Measurements from ENCODE around the gene PLXNA2.

PLXNA2 gene

GRCh38 chr1:208117826-208118225 lies 126.4 kb downstream of the PLXNA2 start:
- peak; percentile 74 for TF ChIP-seq GATA2 (IDR thresholded peaks at IDR 0.05; ENCODE audit: low read depth, low read length)
- TF ChIP-seq GATA3 (IDR thresholded peaks at IDR 0.05; ENCODE audit: low read depth, low read length) = peak; percentile 56; the same call in 1 of the 2 replicates

- TF ChIP-seq GATA2 (IDR thresholded peaks at IDR 0.05; ENCODE audit: low read depth, low read length) (no peak), GATA3 (IDR thresholded peaks at IDR 0.05; ENCODE audit: low read depth, low read length) (no peak)
Measured at GRCh38 chr1:208117409-208117808, 126.8 kb downstream of the PLXNA2 start.

DNA sequence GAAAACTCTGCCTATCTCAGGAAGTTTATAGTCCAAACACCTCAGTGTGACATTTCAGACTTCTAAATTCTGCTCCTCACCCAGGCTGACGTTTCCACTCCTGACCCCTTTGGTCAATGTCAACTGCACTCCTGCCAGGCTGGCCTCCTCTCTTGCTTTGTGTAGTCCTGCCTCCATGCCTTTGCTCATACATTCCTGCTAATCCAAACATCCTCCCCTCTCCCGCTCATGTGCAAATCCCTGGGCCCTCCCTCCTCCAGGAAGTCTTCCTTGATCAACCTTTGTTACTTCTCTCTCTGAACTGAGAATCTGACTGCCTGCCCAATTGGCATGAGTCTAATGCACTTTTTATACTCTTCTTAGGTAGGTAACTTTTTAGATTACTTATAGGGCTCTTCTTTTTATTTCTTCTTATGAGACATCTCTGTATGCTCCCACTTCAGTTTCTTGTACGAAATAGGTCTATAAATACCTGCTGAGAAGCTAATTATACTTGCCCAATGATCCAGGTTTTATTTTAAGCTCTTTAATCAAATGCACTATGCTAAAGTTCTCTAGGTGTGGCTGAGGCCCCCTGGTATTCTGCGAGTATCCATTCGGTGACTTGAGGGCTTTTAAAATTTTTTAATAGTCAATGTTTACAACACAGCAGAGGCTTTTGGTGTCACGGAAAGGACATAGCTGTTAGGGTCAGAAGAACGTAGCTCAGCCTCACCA lies 128.1 kb downstream of the PLXNA2 start:
- TF ChIP-seq GATA2 (IDR thresholded peaks at IDR 0.05; ENCODE audit: low read depth, low read length) (no peak), GATA3 (IDR thresholded peaks at IDR 0.05; ENCODE audit: low read depth, low read length) (no peak)

GRCh38 chr1:208113011-208113410 lies 131.2 kb downstream of the PLXNA2 start:
- TF ChIP-seq GATA2 (IDR thresholded peaks at IDR 0.05; ENCODE audit: low read depth, low read length) (no peak), GATA3 (IDR thresholded peaks at IDR 0.05; ENCODE audit: low read depth, low read length) (no peak)

DNA sequence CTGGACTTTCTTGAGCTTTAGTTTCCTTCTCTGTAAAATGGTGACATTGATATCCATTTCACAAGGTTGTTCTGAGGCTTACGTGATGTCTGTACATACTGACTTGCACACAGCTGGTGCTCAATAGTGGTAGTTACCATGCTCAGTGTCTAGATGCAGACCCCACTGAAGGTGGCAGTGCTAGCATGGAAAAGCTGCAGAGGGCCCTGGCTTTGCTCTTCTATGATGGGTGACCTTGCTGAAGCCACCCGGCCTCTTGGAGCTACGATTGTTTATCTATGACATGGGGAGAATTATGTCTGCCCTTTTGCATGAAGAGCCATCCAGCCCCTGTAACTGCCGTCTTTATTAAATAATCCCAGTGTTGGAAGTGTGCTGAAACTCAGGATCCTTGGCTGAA lies 131.8 kb downstream of the PLXNA2 start:
- TF ChIP-seq GATA2 (IDR thresholded peaks at IDR 0.05; ENCODE audit: low read depth, low read length) (no peak), GATA3 (IDR thresholded peaks at IDR 0.05; ENCODE audit: low read depth, low read length) (no peak)

- TF ChIP-seq GATA2 (IDR thresholded peaks at IDR 0.05; ENCODE audit: low read depth, low read length) (no peak), GATA3 (IDR thresholded peaks at IDR 0.05; ENCODE audit: low read depth, low read length) (no peak)
Measured at GRCh38 chr1:208111646-208112190, 132.5 kb downstream of the PLXNA2 start.

- TF ChIP-seq GATA3 (IDR thresholded peaks at IDR 0.05; ENCODE audit: low read depth, low read length) (no peak), GATA2 (IDR thresholded peaks at IDR 0.05; ENCODE audit: low read depth, low read length) (no peak)
Measured at GRCh38 chr1:208110296-208110695, 133.9 kb downstream of the PLXNA2 start.

- TF ChIP-seq GATA2 (IDR thresholded peaks at IDR 0.05; ENCODE audit: low read depth, low read length) (no peak), GATA3 (IDR thresholded peaks at IDR 0.05; ENCODE audit: low read depth, low read length) (no peak)
Measured at GRCh38 chr1:208108646-208109330, 135.4 kb downstream of the PLXNA2 start.

DNA sequence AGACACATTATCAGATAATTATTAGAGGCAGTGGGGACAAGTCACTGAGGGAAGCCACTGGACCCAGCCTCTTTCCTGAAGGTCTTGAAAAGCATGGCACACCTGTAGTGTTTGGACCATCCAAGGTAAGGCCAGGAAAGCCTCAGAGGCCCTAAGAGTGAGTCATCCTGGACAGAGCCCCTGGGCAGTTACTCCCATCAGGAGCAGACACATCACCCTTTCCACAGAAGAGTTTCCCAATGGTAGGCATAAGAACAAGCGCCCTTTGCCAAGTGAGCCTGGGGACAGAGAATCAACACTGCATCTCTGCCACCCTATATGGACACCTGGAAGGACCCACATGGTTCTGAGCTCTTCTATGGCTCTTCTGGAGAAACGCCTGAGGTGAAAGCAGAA lies 136.0 kb downstream of the PLXNA2 start:
- TF ChIP-seq GATA3 (IDR thresholded peaks at IDR 0.05; ENCODE audit: low read depth, low read length) (no peak), GATA2 (IDR thresholded peaks at IDR 0.05; ENCODE audit: low read depth, low read length) (no peak)

GRCh38 chr1:208107425-208108212 lies 136.6 kb downstream of the PLXNA2 start:
- no peak for TF ChIP-seq GATA2 (IDR thresholded peaks at IDR 0.05; ENCODE audit: low read depth, low read length)
- TF ChIP-seq GATA3 (IDR thresholded peaks at IDR 0.05; ENCODE audit: low read depth, low read length) = no peak

- TF ChIP-seq GATA2 (IDR thresholded peaks at IDR 0.05; ENCODE audit: low read depth, low read length) (no peak), GATA3 (IDR thresholded peaks at IDR 0.05; ENCODE audit: low read depth, low read length) (no peak)
Measured at GRCh38 chr1:208106218-208106617, 138.0 kb downstream of the PLXNA2 start.

DNA sequence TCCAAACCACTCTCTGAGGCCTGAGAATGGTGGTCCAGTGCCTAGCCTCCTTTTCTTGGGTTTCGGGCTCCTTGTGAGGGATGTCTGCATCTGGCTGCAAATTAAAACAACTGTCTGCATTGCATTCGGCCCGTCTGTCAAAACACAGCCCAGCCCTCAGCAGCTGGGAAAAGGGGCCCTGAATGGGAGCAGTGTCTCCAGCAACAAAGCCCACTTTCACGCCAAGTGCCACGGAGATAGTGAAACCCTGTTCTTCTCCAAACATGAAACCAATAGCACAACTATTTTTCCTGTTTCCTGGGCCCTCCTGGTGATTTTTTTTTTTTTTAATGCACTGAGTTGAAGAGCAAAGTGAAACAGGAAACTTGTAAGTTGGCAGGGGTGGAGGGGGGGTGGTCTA lies 138.4 kb downstream of the PLXNA2 start:
- TF ChIP-seq GATA2 (IDR thresholded peaks at IDR 0.05; ENCODE audit: low read depth, low read length) = no peak
- TF ChIP-seq GATA3 (IDR thresholded peaks at IDR 0.05; ENCODE audit: low read depth, low read length) = no peak

DNA sequence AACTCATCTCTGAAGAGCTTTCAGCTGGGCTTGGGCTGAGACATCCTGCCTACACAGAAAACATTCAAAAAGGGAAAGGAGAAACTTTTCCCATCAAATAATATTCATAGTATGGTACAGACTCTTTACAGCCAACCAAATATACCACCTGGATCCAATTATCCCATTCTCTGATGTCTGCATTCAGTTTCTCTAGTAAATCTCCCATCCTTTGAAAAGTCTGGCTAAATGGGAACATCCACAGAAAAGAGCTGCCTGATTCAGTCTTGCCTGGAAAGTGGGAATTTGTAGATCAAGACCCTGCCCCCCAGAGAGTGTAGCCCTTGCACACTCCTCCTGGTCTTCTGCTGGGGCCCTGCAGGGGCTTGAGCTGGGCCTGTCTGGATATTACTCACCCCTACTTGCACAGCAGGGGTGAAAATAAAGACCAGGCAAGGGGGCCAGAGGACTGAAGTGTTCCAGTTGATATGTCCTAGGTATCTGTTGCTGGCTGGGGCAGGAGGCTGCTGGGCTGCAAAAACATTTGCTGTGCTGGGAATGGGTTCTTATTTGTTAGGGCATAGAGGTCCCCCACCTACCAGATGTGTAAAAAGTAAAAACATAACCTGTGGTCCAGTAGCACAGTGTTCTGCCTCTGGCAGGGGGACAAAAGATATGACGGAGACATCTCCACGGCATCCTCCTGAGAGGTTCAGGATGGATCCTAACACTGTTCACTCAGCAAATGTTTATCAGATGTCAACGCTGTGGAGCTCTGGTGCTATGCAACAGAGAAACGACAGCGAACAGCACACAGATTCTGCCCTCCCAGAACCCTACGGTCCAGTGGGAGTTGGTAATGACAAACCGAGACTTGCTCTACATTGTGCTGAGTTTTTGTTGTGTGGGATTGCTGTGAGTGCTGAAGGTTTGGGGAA lies 140.3 kb downstream of the PLXNA2 start:
- no peak for TF ChIP-seq GATA2 (IDR thresholded peaks at IDR 0.05; ENCODE audit: low read depth, low read length)
- no peak for TF ChIP-seq GATA3 (IDR thresholded peaks at IDR 0.05; ENCODE audit: low read depth, low read length)
